Stimulated activated CD4-positive, alpha-beta T cell treated with anti-CD3 and anti-CD28 coated beads, Interleukin-1b, Interleukin-23, amount 100 ng/mL, for 4 hours (primary cell): Measurements from ENCODE around the gene KIF2B.
"Not testable (repeated sequence)": the region's sequence is repeated elsewhere in the genome, so short reads cannot be mapped to it uniquely, and the experiment has no call there.

Source experiments
- DNase-seq, 2 donors: peaks; one replicate each; pipeline ENCODE4 v3.0.0-alpha.2; 2020; ENCODE audit warnings: low read depth in 2 of 2

KIF2B gene

GRCh38 chr17:53822764-53823163 lies at the start of gene KIF2B:
TSS of gene KIF2B (plus strand) at chr17:53822927. CDS start at chr17:53823034, 107 bp downstream.
- DNase-seq = no peak

- no peak for DNase-seq
Observed at GRCh38 chr17:53780320-53780719, 42.4 kb upstream of the KIF2B start.

GRCh38 chr17:53791551-53791950 lies 31.2 kb upstream of the KIF2B start:
- DNase-seq = no peak

GRCh38 chr17:53792451-53792850 lies 30.3 kb upstream of the KIF2B start:
- DNase-seq = no peak

- no peak for DNase-seq
Observed at GRCh38 chr17:53792997-53793396, 29.7 kb upstream of the KIF2B start.

GRCh38 chr17:53794875-53795274 lies 27.9 kb upstream of the KIF2B start:
- DNase-seq = no peak

- DNase-seq = no peak
Observed at GRCh38 chr17:53796642-53797041, 26.1 kb upstream of the KIF2B start.

GRCh38 chr17:53797501-53797900 lies 25.2 kb upstream of the KIF2B start:
- no peak for DNase-seq

- DNase-seq = no peak
Observed at GRCh38 chr17:53804437-53804836, 18.3 kb upstream of the KIF2B start.

GRCh38 chr17:53806473-53806872 lies 16.3 kb upstream of the KIF2B start:
- no peak for DNase-seq

GRCh38 chr17:53807286-53807685 lies 15.4 kb upstream of the KIF2B start:
- no peak for DNase-seq

- no peak for DNase-seq
Observed at GRCh38 chr17:53818271-53818670, 4.5 kb upstream of the KIF2B start.

- no peak for DNase-seq
Observed at GRCh38 chr17:53818929-53819328, 3.8 kb upstream of the KIF2B start.

- no peak for DNase-seq
Observed at GRCh38 chr17:53819956-53820355, 2.8 kb upstream of the KIF2B start.

GRCh38 chr17:53823341-53824050 lies 769 bp downstream of the KIF2B start:
- no peak for DNase-seq

GRCh38 chr17:53834771-53835170 lies 12.0 kb downstream of the KIF2B start:
- not testable (repeated sequence) for DNase-seq

GRCh38 chr17:53837131-53837530 lies 14.4 kb downstream of the KIF2B start:
- no peak for DNase-seq

- DNase-seq = no peak
Observed at GRCh38 chr17:53844491-53845107, 21.9 kb downstream of the KIF2B start.

GRCh38 chr17:53871128-53871527 lies 48.4 kb downstream of the KIF2B start:
- DNase-seq = not testable (repeated sequence)
